HG03520 (cell line): Measurements from ENCODE around the gene KSR2.

Experiments used
- ATAC-seq: cut with Tn5 transposase; IDR thresholded peaks from one replicate; pipeline ENCODE4 v1.9.1; 2021; ENCODE audit warnings: mild to moderate bottlenecking, moderate library complexity; ENCODE audit not compliant: unreplicated experiment

KSR2 gene

GRCh38 chr12:117430246-117430645 lies 538.5 kb downstream of the KSR2 start:
- no peak for ATAC-seq

GRCh38 chr12:117427211-117427610 lies 541.6 kb downstream of the KSR2 start:
- ATAC-seq: no peak

- no peak for ATAC-seq
These were observed 546.8 kb downstream of the KSR2 start for GRCh38 chr12:117421987-117422386.

- ATAC-seq: no peak
These were observed 547.6 kb downstream of the KSR2 start for GRCh38 chr12:117421068-117421752.

GRCh38 chr12:117417004-117417403 lies 551.8 kb downstream of the KSR2 start:
- no peak for ATAC-seq

- ATAC-seq: no peak
These were observed 556.2 kb downstream of the KSR2 start for GRCh38 chr12:117412465-117413188.

- ATAC-seq: no peak
These were observed 559.5 kb downstream of the KSR2 start for GRCh38 chr12:117409286-117409685.

GRCh38 chr12:117408161-117408791 lies 560.5 kb downstream of the KSR2 start:
- no peak for ATAC-seq

GRCh38 chr12:117404940-117405339 lies 563.9 kb downstream of the KSR2 start:
- ATAC-seq: no peak

GRCh38 chr12:117404203-117404853 lies 564.5 kb downstream of the KSR2 start:
- ATAC-seq: no peak

- ATAC-seq: no peak
These were observed 565.1 kb downstream of the KSR2 start for GRCh38 chr12:117403586-117404139.
